Activated T-helper 1 cell treated with Interleukin-2 at 50 U/mL for 16 hours (primary cell): Measurements from ENCODE around the gene CYSLTR2.

Experiments
- DNase-seq: peaks from one replicate; pipeline ENCODE4 v3.0.0-alpha.2; 2020; ENCODE audit warnings: low read depth

The CYSLTR2 gene

GRCh38 chr13:48653472-48653939 is at the start of gene CYSLTR2:
Gene CYSLTR2, plus strand, starts transcription at chr13:48653929. Its CDS starts 52,889 bp downstream, at chr13:48706818.
- DNase-seq = no peak

DNA sequence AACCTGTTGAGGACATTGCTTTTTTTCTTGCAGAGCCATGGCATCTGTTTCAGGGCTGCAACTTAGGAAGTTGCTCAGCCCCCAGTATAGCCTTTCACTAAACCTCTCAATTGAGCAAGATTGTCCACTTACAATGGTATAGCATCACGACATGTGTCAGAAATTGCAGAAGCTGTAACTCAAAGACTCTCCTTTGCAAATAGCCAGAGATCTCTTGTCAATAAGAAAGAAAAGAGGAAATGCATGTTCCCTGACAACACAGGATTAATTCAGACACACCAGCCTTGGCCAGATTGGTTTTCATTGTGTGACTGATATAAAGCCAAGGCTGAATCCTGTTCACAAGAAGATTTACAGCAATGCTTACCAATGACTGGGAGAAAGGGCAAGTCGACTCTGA is 38.7 kb upstream of the CYSLTR2 start:
- DNase-seq = no peak

GRCh38 chr13:48618937-48619336 is 34.8 kb upstream of the CYSLTR2 start:
- DNase-seq = no peak

GRCh38 chr13:48621056-48621455 is 32.7 kb upstream of the CYSLTR2 start:
- no peak for DNase-seq

DNA sequence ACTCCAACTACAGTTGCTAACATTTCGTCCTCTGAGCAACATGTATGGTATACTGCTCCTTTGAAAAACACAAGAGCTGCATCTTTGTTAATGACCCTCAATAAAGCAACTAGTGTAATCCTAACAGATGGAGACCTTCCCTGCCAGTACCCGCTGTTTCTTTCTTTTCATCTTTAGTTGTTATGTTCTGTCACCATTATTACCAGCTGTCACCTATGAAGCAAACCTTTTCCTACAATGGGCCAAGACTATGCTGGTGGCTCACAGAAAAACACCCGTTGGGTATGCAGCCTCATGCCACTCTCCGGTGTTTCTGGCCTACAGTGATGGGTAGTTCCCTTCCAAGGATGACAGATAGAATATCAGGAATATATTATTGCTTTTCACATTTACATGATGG is 29.7 kb upstream of the CYSLTR2 start:
- no peak for DNase-seq

DNA sequence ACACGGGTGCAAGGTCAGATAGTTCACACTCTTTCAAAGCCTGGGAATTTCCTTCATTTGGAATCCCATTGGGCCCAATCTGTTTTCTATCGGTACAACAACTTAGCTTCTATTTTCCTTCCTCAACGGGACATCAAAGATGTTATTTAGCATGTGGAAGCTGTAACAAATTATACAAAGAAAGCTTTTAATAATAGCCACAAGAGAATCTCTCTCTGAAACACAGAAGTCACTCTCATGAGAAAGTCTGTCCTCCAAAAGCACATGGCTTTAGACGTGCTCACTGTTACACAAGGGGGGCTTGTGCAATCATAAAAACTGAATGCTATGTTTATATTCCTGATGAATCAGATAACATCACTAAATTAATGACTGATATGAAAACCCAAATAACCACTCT is 28.9 kb upstream of the CYSLTR2 start:
- DNase-seq = no peak

DNA sequence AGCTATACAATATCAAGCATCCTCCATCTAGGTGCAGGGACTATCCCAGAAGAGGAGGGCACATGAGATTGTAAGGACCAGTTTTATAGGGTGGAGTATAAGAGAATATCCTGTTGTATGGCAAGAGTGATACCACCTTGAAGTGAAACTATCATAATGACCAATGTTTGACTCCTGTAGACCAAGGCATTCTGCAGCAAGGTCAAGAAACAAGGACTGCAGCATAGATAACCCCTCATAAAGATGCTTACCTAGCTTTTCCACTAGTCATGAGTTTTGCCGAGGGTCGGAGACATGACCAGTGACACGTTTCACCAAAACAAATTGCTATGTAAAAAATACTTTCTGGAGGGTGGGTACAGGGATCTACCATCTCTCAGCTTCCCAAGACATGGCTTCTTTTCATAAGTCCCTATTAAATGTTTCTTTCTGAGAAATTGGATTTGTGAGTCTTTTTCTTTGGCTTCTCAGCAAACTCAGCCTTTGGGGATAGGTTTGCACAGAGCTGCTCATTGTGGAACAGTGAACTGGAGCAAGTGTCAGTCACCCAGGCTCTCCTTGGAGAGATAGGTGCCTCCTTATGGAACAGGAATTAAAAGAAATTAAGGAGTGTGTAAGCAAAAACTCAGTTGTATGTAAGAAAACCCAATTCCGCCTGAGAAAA is 28.2 kb upstream of the CYSLTR2 start:
- no peak for DNase-seq

- no peak for DNase-seq
Observed at GRCh38 chr13:48626077-48626449, 27.7 kb upstream of the CYSLTR2 start.

- no peak for DNase-seq
Observed at GRCh38 chr13:48626726-48627451, 26.8 kb upstream of the CYSLTR2 start.

GRCh38 chr13:48629277-48629676 is 24.5 kb upstream of the CYSLTR2 start:
- DNase-seq = no peak

DNA sequence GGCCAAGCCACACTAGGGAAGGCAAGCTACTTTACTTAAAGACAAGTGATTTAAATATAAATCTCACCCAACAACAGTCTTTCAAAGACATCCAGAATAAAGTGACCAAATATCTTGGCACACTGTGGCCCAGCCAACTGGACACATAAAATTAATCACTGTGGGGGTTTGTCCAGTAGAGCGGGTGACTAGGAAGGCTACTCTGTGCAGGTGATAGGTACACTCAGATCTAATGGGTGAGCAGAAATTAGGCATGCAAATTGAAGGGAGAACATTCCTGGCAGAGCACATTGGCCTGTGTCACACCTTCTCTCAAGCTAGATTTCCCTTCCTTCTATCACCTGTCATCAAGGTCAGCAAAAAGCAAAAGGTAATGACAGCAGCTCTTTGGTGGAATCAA is 23.4 kb upstream of the CYSLTR2 start:
- DNase-seq = no peak

DNA sequence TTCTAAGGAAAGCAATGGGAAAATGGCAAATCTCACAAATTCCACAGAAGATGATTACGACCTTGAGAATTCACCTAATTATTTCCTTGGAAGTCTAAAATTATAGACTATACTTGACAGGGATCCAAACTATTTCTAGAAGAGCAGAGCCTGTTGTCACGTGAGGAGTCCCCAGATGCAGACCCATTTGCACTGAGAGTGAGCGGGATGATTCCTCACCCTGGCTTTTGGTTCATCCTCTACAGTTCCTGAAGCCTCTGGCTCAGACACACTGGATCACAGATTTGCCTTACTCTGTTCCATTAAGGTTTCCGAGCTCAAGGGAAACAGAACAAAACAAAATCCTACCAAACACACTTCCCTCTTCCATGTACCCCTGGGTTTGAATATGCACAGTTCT is 23.0 kb upstream of the CYSLTR2 start:
- DNase-seq = no peak

- DNase-seq = no peak
Observed at GRCh38 chr13:48631441-48631840, 22.3 kb upstream of the CYSLTR2 start.

GRCh38 chr13:48633700-48634099 is 20.0 kb upstream of the CYSLTR2 start:
- DNase-seq = no peak

GRCh38 chr13:48634636-48635035 is 19.1 kb upstream of the CYSLTR2 start:
- no peak for DNase-seq

- DNase-seq = no peak
Observed at GRCh38 chr13:48635478-48635877, 18.3 kb upstream of the CYSLTR2 start.

GRCh38 chr13:48636550-48636949 is 17.2 kb upstream of the CYSLTR2 start:
- no peak for DNase-seq

GRCh38 chr13:48637601-48638000 is 16.1 kb upstream of the CYSLTR2 start:
- DNase-seq = no peak

DNA sequence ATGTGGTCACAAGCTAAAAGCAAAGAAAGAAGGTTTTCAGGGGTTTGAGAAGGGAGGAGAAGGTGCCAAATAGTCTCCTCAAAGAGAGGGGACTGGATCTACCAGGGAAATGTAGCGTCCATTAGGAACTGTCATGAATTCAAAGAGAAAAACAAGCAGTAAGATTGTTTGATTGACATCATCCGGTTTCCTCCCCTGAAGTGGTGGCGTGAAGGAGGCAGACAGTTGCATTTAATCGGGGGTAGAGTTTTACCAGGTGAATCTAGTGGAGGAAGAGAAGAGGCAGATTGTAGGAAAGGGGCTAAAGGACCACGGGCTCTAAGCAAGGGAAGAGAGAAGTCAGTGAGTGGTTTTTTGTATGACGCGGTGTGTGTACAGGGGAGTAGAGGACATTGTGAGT is 13.0 kb upstream of the CYSLTR2 start:
- DNase-seq = no peak

- no peak for DNase-seq
Observed at GRCh38 chr13:48641404-48641803, 12.3 kb upstream of the CYSLTR2 start.

DNA sequence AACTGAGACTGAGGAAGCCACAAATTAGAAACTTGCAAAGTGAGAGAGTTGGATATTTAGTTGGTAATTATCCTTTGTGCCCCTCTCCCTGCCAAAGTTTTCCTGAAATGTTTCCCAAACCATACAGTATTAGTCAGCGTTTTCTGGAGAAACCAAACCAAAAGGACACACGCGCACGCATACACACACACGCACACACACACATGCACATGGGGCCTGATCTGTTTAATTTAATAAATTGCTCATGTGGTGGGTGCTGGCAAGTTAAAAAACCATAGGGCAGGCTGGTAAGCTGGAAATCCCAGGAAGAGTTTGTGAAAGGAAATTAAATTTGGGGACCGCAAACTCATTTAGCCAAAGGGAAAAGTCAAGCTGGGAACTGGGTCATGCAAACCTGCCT is 11.7 kb upstream of the CYSLTR2 start:
- DNase-seq = no peak

- DNase-seq = no peak
Observed at GRCh38 chr13:48643159-48643558, 10.6 kb upstream of the CYSLTR2 start.

- DNase-seq = no peak
Observed at GRCh38 chr13:48644141-48644540, 9.6 kb upstream of the CYSLTR2 start.

- no peak for DNase-seq
Observed at GRCh38 chr13:48644951-48645350, 8.8 kb upstream of the CYSLTR2 start.
